LNCAP (cell line): ENCODE measurements around the gene OR10J1.

ENCODE experiments used
- CTCF ChIP-seq: fragments of 450-650 bp; IDR thresholded peaks from 2 replicates; pipeline ENCODE4 v1.5.1; 2017; ENCODE audit warnings: mild to moderate bottlenecking

Gene OR10J1

GRCh38 chr1:159465191-159465603 lies 25.7 kb downstream of the OR10J1 start:
- no peak for TF ChIP-seq CTCF

GRCh38 chr1:159468321-159468720 lies 28.8 kb downstream of the OR10J1 start:
- TF ChIP-seq CTCF: no peak

- TF ChIP-seq CTCF: no peak
Measured at GRCh38 chr1:159469921-159470533, 30.5 kb downstream of the OR10J1 start.

- no peak for TF ChIP-seq CTCF
Measured at GRCh38 chr1:159473335-159473734, 33.8 kb downstream of the OR10J1 start.

GRCh38 chr1:159474926-159475325 lies 35.4 kb downstream of the OR10J1 start:
- TF ChIP-seq CTCF: no peak

GRCh38 chr1:159483501-159483900 lies 44.0 kb downstream of the OR10J1 start:
- no peak for TF ChIP-seq CTCF
